Measurements from ENCODE around the gene GRIK4. TPM values are rescaled to one million over a fixed set of nuclear protein-coding genes. Genes with fewer than 3 reads are reported as not detected.

GRIK4 gene
- total and polyA plus RNA-seq, 2 of the 4 experiments (the other 2 are of a cell fraction): 0.18 to 0.38 TPM

DNA sequence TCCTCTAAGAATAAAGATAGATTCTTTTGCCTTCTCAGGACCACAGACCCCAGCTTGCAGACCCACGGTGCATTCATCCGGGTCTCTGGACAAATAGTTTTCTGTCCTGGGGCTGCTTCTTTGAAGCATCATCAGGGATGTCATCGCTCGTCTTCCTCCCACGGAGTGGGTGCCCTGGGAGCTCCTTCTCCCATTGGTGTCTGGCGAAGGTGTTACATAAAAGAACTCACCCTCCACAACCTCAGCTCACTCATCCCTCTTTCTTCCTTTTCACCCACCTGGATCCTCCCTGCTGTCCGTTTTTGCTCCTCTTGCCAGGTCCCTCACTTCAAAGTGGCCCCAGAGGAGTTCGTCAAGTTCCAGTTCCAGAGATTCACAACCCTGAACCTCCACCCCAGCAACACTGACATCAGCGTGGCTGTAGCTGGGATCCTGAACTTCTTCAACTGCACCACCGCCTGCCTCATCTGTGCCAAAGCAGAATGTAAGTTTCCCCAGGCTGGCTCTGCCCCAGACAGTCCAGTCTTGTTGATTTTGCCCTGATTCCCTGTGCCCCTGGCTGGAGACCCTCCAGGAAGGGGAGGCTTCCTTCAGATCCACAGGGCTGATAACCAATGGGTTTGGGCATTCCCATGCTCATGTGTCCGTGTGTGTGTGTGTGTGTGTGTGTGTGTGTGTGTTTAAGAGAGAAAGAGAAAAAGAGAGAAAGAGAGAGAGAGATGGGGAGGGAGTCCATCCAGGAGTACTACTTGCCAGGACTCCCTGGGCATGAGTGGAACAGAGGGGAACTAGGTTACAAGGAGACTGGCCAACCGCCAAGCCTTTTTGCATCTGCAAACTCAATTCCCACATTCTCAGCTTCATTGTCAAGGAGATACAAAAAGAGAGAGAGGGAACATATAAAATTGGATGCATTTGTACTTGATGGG lies 308.2 kb downstream of the GRIK4 start:
- Histone ChIP-seq H3K4me1 (ENCODE audit: control insufficient read depth, insufficient read depth, low read length) (no peaks in the 10 kb centered on the region), H3K36me3 (ENCODE audit: control insufficient read depth, insufficient read depth, low read length) (no peaks in the 10 kb centered on the region), H2BK20ac (ENCODE audit: low read depth, low read length) (no peak overlapping the region), H3K27ac (ENCODE audit: insufficient read depth, low read length) (no peak overlapping the region), H4K91ac (ENCODE audit: insufficient read depth, low read depth, low read length) (no peak overlapping the region), H3K4me3 (ENCODE audit: insufficient read depth, low read depth, low read length) (no peak overlapping the region), H3K4me2 (ENCODE audit: low read depth, low read length) (no peak overlapping the region), H3K14ac (replicated peaks; ENCODE audit: low read depth, low read length) (no peak overlapping the region), H3K79me1 (ENCODE audit: low read depth in 1 of 2, low read length in 2 of 2) (no peaks in the 10 kb centered on the region), H3K56ac (ENCODE audit: extremely low read depth, insufficient read depth, low read length) (no peak overlapping the region), H3K9me3 (ENCODE audit: control insufficient read depth, insufficient read depth, low read length) (no peaks in the 10 kb centered on the region), H2AFZ (replicated peaks; ENCODE audit: low read length, poor library complexity) (no peak overlapping the region), H3K9ac (ENCODE audit: low read depth, low read length) (no peak overlapping the region), H2AK5ac (ENCODE audit: low read depth, low read length) (no peak overlapping the region), H4K5ac (ENCODE audit: low read depth, low read length) (no peak overlapping the region), H3K4ac (ENCODE audit: low read depth, low read length) (no peak overlapping the region), H4K20me1 (ENCODE audit: insufficient read depth, low read length) (no peaks in the 10 kb centered on the region), H3K18ac (ENCODE audit: low read depth, low read length) (no peak overlapping the region), H3K23ac (ENCODE audit: low read depth, low read length) (no peak overlapping the region), H3K27me3 (ENCODE audit: control insufficient read depth, insufficient read depth, low read length) (peaks cover 30% of the 10 kb centered on the region), H2BK15ac (ENCODE audit: low read depth, low read length) (no peak overlapping the region), H4K8ac (ENCODE audit: low read depth in 2 of 2, low read length in 2 of 2) (no peak overlapping the region), H2BK120ac (ENCODE audit: low read depth, low read length) (no peak overlapping the region), H2BK5ac (ENCODE audit: low read depth, low read length, poor library complexity, severe bottlenecking) (no peak overlapping the region), H3K9me1 (ENCODE audit: insufficient read depth, low read length) (no peaks in the 10 kb centered on the region), H2AK9ac (replicated peaks; ENCODE audit: low read depth, low read length, poor library complexity) (no peak overlapping the region)
- DNase-seq (no peak), ATAC-seq (ENCODE audit: low read depth) (no peak)
- intact Hi-C loops (cut with micrococcal nuclease) (loop anchor here (10.0 kb wide), 1 partner anchor 1115 kb away; no protein-coding TSS in a partner anchor), in situ Hi-C loops (cut with MboI; ENCODE audit: low sequenced_read_pairs) (no loop called here), dilution Hi-C loops (cut with HindIII; ENCODE audit: low sequenced_read_pairs, unreplicated experiment) (no loop called here)
- WGBS, 2 experiments (ENCODE audit: extremely low coverage in 2 of 2, insufficient read length in 1 of 2): 40% methylated on average over 1 of the region's 12 CpGs; no CpG with 5 or more reads in 1 of the 2 experiments
- CTCF ChIA-PET: no interaction called here
- POLR2A ChIA-PET (ENCODE audit: unreplicated experiment): no interaction called here
- no TSS peak for BruUV-seq (replicated peaks)
- TF ChIP-seq BHLHE40 (IDR thresholded peaks at IDR 0.05; ENCODE audit: low read depth, low read length) (no peak), MAZ (IDR thresholded peaks at IDR 0.05; ENCODE audit: borderline replicate concordance, low read depth, low read length) (no peak), MXI1 (IDR thresholded peaks at IDR 0.05; ENCODE audit: borderline replicate concordance, low read depth, low read length) (no peak), CEBPB (IDR thresholded peaks at IDR 0.05; ENCODE audit: low read depth, low read length) (no peak), USF2 (IDR thresholded peaks at IDR 0.05; ENCODE audit: low read depth, low read length) (no peak), NFE2L2 (IDR thresholded peaks at IDR 0.05; ENCODE audit: low read depth, low read length) (no peak), RAD21 (IDR thresholded peaks at IDR 0.05; ENCODE audit: low read length) (no peak), MAFK (IDR thresholded peaks at IDR 0.05; ENCODE audit: low read depth, low read length) (no peak), SMC3 (IDR thresholded peaks at IDR 0.05; ENCODE audit: low read depth, low read length) (no peak), RCOR1 (IDR thresholded peaks at IDR 0.05; ENCODE audit: insufficient replicate concordance, low read length) (no peak), FOS (IDR thresholded peaks at IDR 0.05; ENCODE audit: low read depth, low read length) (no peak), CTCF (conservative IDR thresholded peaks at IDR 0.05; ENCODE audit: low read depth, low read length) (no peak), CHD1 (IDR thresholded peaks at IDR 0.05; ENCODE audit: low read depth, low read length) (no peak), RFX5 (IDR thresholded peaks at IDR 0.05; ENCODE audit: low read depth, low read length) (no peak)
